K562 (cell line): ENCODE results near the gene IL17D.

Source experiments
- FOXP1 ChIP-seq: sonication (generic); formaldehyde crosslinking; IDR thresholded peaks from 2 replicates; pipeline ENCODE4 v1.8.0; 2022; ENCODE audit warnings: mild to moderate bottlenecking, missing genetic modification reagents
- GATAD2A ChIP-seq: fragments of 450-650 bp; IDR thresholded peaks from 2 replicates; pipeline ENCODE4 v1.6.1; 2017
- SREBF2 ChIP-seq: sonication (generic); formaldehyde crosslinking; IDR thresholded peaks from 2 replicates; pipeline ENCODE4 v1.4.0; 2020; ENCODE audit warnings: mild to moderate bottlenecking, missing genetic modification reagents

DNA sequence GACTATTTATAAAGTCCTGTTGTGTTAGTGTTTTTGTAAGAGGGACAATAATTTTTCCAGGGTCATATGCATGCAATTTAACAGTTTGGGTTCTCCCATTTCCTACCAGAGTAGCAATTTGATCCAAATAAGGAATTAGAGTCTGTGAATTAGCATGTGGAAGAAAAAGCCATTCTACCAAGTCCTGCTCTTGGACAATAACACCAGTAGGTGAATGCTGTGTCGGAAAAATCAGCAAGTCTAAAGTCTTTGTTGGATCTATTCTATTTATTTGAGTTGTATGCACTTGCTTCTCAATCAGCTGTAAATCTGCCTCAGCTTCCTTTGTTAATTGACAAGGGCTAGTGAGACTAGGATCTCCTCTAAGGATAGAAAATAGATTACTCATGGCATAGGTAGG lies 21.4 kb upstream of the IL17D start:
- no peak for TF ChIP-seq GATAD2A
- no peak for TF ChIP-seq SREBF2
- TF ChIP-seq FOXP1, result no peak
